ENCODE measurements around the gene CD40.

- no peak for TF ChIP-seq CTCF (conservative IDR thresholded peaks at IDR 0.05; ENCODE audit: low read depth, low read length)
- TF ChIP-seq CEBPB (IDR thresholded peaks at IDR 0.05; ENCODE audit: low read depth, low read length) = no peak
- TF ChIP-seq MXI1 (IDR thresholded peaks at IDR 0.05; ENCODE audit: borderline replicate concordance, low read depth, low read length) = no peak
- TF ChIP-seq FOS (IDR thresholded peaks at IDR 0.05; ENCODE audit: low read depth, low read length) = no peak
- no peak for TF ChIP-seq RFX5 (IDR thresholded peaks at IDR 0.05; ENCODE audit: low read depth, low read length)
- TF ChIP-seq POLR2A (IDR thresholded peaks at IDR 0.05; ENCODE audit: low read depth, low read length) = no peak
- no peak for TF ChIP-seq NFE2L2 (IDR thresholded peaks at IDR 0.05; ENCODE audit: low read depth, low read length)
- TF ChIP-seq USF2 (IDR thresholded peaks at IDR 0.05; ENCODE audit: low read depth, low read length) = no peak
- TF ChIP-seq MAFK (IDR thresholded peaks at IDR 0.05; ENCODE audit: low read depth, low read length) = no peak
- no peak for TF ChIP-seq RCOR1 (IDR thresholded peaks at IDR 0.05; ENCODE audit: insufficient replicate concordance, low read length)
Measured at GRCh38 chr20:46171476-46171875, 53.4 kb downstream of the CD40 start.

All from IMR-90 (cell line).